HCT116 (cell line): ENCODE results near the gene RAB42. TPM values are rescaled to one million over a fixed set of nuclear protein-coding genes. Genes with fewer than 3 reads are reported as not detected.

Source experiments
- ATAC-seq: fragments of 200-7000 bp; cut with Tn5 transposase; 2 replicates; pipeline ENCODE4 v1.9.1; 2020; ENCODE audit warnings: mild to moderate bottlenecking, moderate library complexity
- BruUV-seq: library from RNA; stranded (reverse); fragments of 400-500 nt; replicated peaks from 2 replicates; lab custom pipeline; 2021; lab: Mats Ljungman, UMichigan
- CTCF ChIA-PET: fragments of 300-600 bp; sonication (Branson Sonifier 250); formaldehyde crosslinking; loops from one replicate; lab custom pipeline; 2021; ENCODE audit warnings: antibody characterized with exemption; lab: Charles Lee
- POLR2A ChIA-PET: fragments of 300-600, 350-600 bp; sonication (Branson Sonifier 250); formaldehyde crosslinking; loops from one replicate; lab custom pipeline; 2021; ENCODE audit warnings: antibody characterized with exemption; lab: Charles Lee
- RAD21 ChIA-PET, 2 experiments: fragments of 300-600 bp; sonication (Branson Sonifier 250); formaldehyde crosslinking; loops; one replicate each; lab custom pipeline; 2023; ENCODE audit warnings: low total read pairs in 2 of 2; ENCODE audit not compliant: uncharacterized antibody in 2 of 2, unreplicated experiment in 2 of 2, low non-redundant PET in 1 of 2; lab: Charles Lee
- DNase-seq: peaks from one replicate; pipeline ENCODE4 v3.0.0-alpha.2; 2010; ENCODE audit warnings: low read depth, low spot score
- H2AFZ ChIP-seq: fragments of 200-600 bp; shearing (Covaris generic), sonication (generic); 2 replicates; pipeline ENCODE4 v1.6.1; 2017; ENCODE audit warnings: low read depth, mixed run types, mixed read lengths, antibody characterized with exemption, low read length; ENCODE audit not compliant: poor library complexity, severe bottlenecking
- H3K27ac ChIP-seq: 2 replicates; pipeline ENCODE4 v1.5.1; 2012; ENCODE audit warnings: low read depth, low read length
- H3K27me3 ChIP-seq: fragments of 200-600 bp; sonication (generic); 2 replicates; pipeline ENCODE4 v1.6.1; 2016; ENCODE audit warnings: mixed run types, low read length, mixed read lengths; ENCODE audit not compliant: insufficient read depth
- H3K36me3 ChIP-seq, 2 experiments: fragments of 200-500 bp in 1 of 2; fragments of 200-600 bp in 1 of 2; sonication (Bioruptor generic) in 1 of 2; sonication (generic) in 1 of 2; 2 replicates each; pipeline versions ENCODE4 v1.5.1 to v1.6.1; 2014 to 2016; ENCODE audit warnings: low read length in 2 of 2, inconsistent platforms in 1 of 2, mixed read lengths in 1 of 2, mixed run types in 1 of 2; ENCODE audit not compliant: insufficient read depth in 2 of 2, control insufficient read depth in 1 of 2
- H3K4me1 ChIP-seq, 2 experiments: fragments of 200-600 bp in 1 of 2; sonication (generic) in 1 of 2; 2 replicates each; pipeline versions ENCODE4 v1.5.1 to v1.6.1; 2012 to 2017; ENCODE audit warnings: low read length in 2 of 2, inconsistent platforms in 1 of 2, mild to moderate bottlenecking in 1 of 2, mixed read lengths in 1 of 2, mixed run types in 1 of 2, moderate library complexity in 1 of 2; ENCODE audit not compliant: insufficient read depth in 2 of 2, control insufficient read depth in 1 of 2
- H3K4me2 ChIP-seq: fragments of 200-600 bp; sonication (generic); 2 replicates; pipeline ENCODE4 v1.6.1; 2017; ENCODE audit warnings: mixed run types, low read length, mixed read lengths
- H3K4me3 ChIP-seq, 2 experiments: fragments of 200-600 bp in 1 of 2; sonication (generic) in 1 of 2; replicated peaks in 1 of 2; 2 replicates each; pipeline ENCODE4 v1.5.1; 2011 to 2016; ENCODE audit warnings: low read length in 2 of 2, control low read depth in 1 of 2, low read depth in 1 of 2, mild to moderate bottlenecking in 1 of 2, mixed read lengths in 1 of 2, mixed run types in 1 of 2
- H3K79me2 ChIP-seq: fragments of 200-600 bp; sonication (generic); 2 replicates; pipeline ENCODE4 v1.6.1; 2017; ENCODE audit warnings: mild to moderate bottlenecking, mixed run types, low read length, moderate library complexity, mixed read lengths; ENCODE audit not compliant: insufficient read depth
- H3K9ac ChIP-seq: fragments of 200-600 bp; sonication (generic); 2 replicates; pipeline ENCODE4 v1.6.1; 2016; ENCODE audit warnings: low read length, mixed read lengths
- H3K9me2 ChIP-seq: fragments of 200-600 bp; sonication (generic), shearing (Covaris generic); 2 replicates; pipeline ENCODE4 v1.6.1; 2017; ENCODE audit warnings: mixed run types, mild to moderate bottlenecking, moderate library complexity; ENCODE audit not compliant: insufficient read depth
- H3K9me3 ChIP-seq, 2 experiments: fragments of 200-500 bp in 1 of 2; fragments of 200-600 bp in 1 of 2; sonication (Bioruptor generic) in 1 of 2; sonication (generic) in 1 of 2; 2 replicates each; pipeline ENCODE4 v1.6.1; 2014 to 2017; ENCODE audit warnings: low read length in 2 of 2, mixed read lengths in 2 of 2, inconsistent platforms in 1 of 2, low read depth in 1 of 2, mild to moderate bottlenecking in 1 of 2, mixed run types in 1 of 2, moderate library complexity in 1 of 2; ENCODE audit not compliant: control insufficient read depth in 1 of 2, insufficient read depth in 1 of 2
- H4K20me1 ChIP-seq: fragments of 200-600 bp; sonication (generic), shearing (Covaris generic); 2 replicates; pipeline ENCODE4 v1.6.1; 2017; ENCODE audit warnings: mixed run types, mild to moderate bottlenecking, moderate library complexity; ENCODE audit not compliant: insufficient read depth
- ATF3 ChIP-seq: IDR thresholded peaks from 2 replicates; pipeline ENCODE4 v1.6.1; 2012
- CBX3 ChIP-seq: IDR thresholded peaks from 2 replicates; pipeline ENCODE4 v1.6.1; 2012; ENCODE audit warnings: low read depth
- CEBPB ChIP-seq: IDR thresholded peaks from 2 replicates; pipeline ENCODE4 v1.6.1; 2012; ENCODE audit warnings: low read depth
- EGR1 ChIP-seq: IDR thresholded peaks from 2 replicates; pipeline ENCODE4 v1.6.1; 2012; ENCODE audit warnings: low read depth
- ELF1 ChIP-seq: IDR thresholded peaks from 2 replicates; pipeline ENCODE4 v1.6.1; 2012; ENCODE audit warnings: low read depth, borderline replicate concordance
- EZH2 ChIP-seq: fragments of 200-600 bp; sonication (generic); IDR thresholded peaks from 2 replicates; pipeline ENCODE4 v1.6.1; 2017; ENCODE audit warnings: antibody characterized with exemption, mixed run types
- EZH2phosphoT487 ChIP-seq: fragments of 200-600 bp; IDR thresholded peaks from 2 replicates; pipeline ENCODE4 v1.6.1; 2018; ENCODE audit warnings: antibody characterized with exemption, borderline replicate concordance
- JUND ChIP-seq: IDR thresholded peaks from 2 replicates; pipeline ENCODE4 v1.6.1; 2012
- POLR2A ChIP-seq: IDR thresholded peaks from 2 replicates; pipeline ENCODE4 v1.7.0; 2011; ENCODE audit warnings: borderline replicate concordance; ENCODE audit not compliant: insufficient read depth, insufficient read length; ENCODE audit errors: extremely low read depth
- POLR2AphosphoS5 ChIP-seq: IDR thresholded peaks from 2 replicates; pipeline ENCODE4 v1.6.1; 2011; ENCODE audit warnings: mild to moderate bottlenecking, low read depth, low read length, moderate library complexity
- RAD21 ChIP-seq: IDR thresholded peaks from 2 replicates; pipeline ENCODE4 v1.6.1; 2012; ENCODE audit warnings: low read depth, mild to moderate bottlenecking
- SIN3A ChIP-seq: IDR thresholded peaks from 2 replicates; pipeline ENCODE4 v1.6.1; 2012; ENCODE audit warnings: low read depth
- SP1 ChIP-seq: IDR thresholded peaks from 2 replicates; pipeline ENCODE4 v1.6.1; 2012; ENCODE audit warnings: low read depth
- SRF ChIP-seq: IDR thresholded peaks from 2 replicates; pipeline ENCODE4 v1.6.1; 2012; ENCODE audit warnings: low read depth
- TCF7L2 ChIP-seq: IDR thresholded peaks from 2 replicates; pipeline ENCODE4 v1.7.0; 2011; ENCODE audit warnings: borderline replicate concordance, inconsistent platforms; ENCODE audit not compliant: insufficient read depth, insufficient read length; ENCODE audit errors: extremely low read depth
- YY1 ChIP-seq: IDR thresholded peaks from 2 replicates; pipeline ENCODE4 v1.6.1; 2011; ENCODE audit warnings: low read length, low read depth, moderate library complexity, mild to moderate bottlenecking; ENCODE audit not compliant: insufficient replicate concordance; ENCODE audit errors: extremely low read depth
- ZBTB33 ChIP-seq: IDR thresholded peaks from 2 replicates; pipeline ENCODE4 v1.6.1; 2011; ENCODE audit warnings: mild to moderate bottlenecking, low read length, moderate library complexity; ENCODE audit not compliant: insufficient replicate concordance; ENCODE audit errors: extremely low read depth
- ZFX ChIP-seq: fragments of 450-650 bp; IDR thresholded peaks from 2 replicates; pipeline ENCODE4 v1.6.1; 2017
- ZNF274 ChIP-seq: fragments of 200-500 bp; sonication (Bioruptor generic); IDR thresholded peaks from 2 replicates; pipeline ENCODE4 v1.6.1; 2014; ENCODE audit warnings: mild to moderate bottlenecking, low read depth, low read length, inconsistent platforms
- intact Hi-C: fragments of 100-400 bp; cut with micrococcal nuclease; formaldehyde crosslinking; loops from 2 replicates; pipeline ENCODE4 v1.10.0; 2022
- total RNA-seq: library from RNA; stranded (reverse); gene quantifications from one replicate; pipeline ENCODE4 v1.2.1, GENCODE V29; 2021; ENCODE audit not compliant: unreplicated experiment
- TF ChIP-seq, protein P1 (sequence below): IDR thresholded peaks from 2 replicates; pipeline ENCODE4 v1.6.1; 2012
- TF ChIP-seq, protein P2 (sequence below), 3 experiments: fragments of 200-600 bp in 1 of 3; sonication (generic) in 1 of 3; IDR thresholded peaks in 2 of 3; conservative IDR thresholded peaks in 1 of 3; 2 replicates each; pipeline ENCODE4 v1.5.1; 2012 to 2017; ENCODE audit warnings: low read depth in 2 of 3, low read length in 2 of 3, antibody characterized with exemption in 1 of 3, borderline replicate concordance in 1 of 3, control low read depth in 1 of 3, mild to moderate bottlenecking in 1 of 3, mixed read lengths in 1 of 3, mixed run types in 1 of 3, moderate library complexity in 1 of 3; ENCODE audit not compliant: insufficient read depth in 1 of 3

Gene RAB42
- total RNA-seq, 1 experiment from 2014 or later, result not detected

DNA sequence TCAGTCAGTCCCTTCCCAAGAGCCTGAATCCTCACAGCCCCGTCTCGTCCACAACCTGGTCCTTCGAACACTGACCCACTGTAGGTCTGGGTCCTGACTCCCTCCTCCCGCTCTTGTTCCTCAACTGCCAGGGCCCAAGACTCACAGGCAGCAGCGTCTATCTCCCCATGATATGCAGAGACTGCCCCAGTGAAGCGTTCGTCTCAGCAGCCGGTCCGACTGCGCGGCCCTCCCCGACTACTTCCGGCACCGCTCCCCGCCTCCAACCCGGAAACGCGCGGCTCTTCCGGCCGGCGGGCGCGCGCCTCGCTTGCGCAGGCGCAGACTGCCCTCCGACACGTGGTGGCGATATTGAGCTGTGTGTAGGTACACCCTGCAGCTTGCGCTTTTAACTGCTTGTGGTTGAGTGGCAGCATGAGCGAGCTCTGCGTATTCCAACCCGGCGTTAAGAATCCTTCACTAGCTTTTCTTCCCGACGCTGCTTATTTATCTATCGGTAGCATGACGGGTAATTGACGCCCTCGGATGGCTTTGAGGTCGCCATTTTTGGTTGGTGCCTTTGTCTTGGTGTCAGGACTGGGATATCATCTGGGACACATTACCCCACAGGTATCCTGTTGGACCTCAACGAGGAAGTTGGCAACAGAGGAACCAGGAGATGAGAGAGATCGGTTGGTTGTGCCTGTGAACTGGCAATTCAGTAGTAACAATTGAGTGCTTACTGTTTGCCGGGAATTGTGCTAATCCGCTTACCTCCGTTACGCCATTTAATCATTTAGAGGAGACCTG lies 51.0 kb downstream of the RAB42 start, which contains the start of gene TAF12:
TSS of gene TAF12 (minus strand) at position 221 of the 789 bp plus-strand sequence. CDS start 20,986 bp downstream, outside the sequence.
- Histone ChIP-seq H3K27me3 (no peaks in the 10 kb centered on the region), H3K4me3 (peak within 1 kb of the TSS; percentile 70 to 95), H3K9me2 (no peaks in the 10 kb centered on the region), H3K27ac (peak within 1 kb of the TSS; percentile 97), H3K4me1 (peaks cover 21 to 43% of the 10 kb centered on the region in 2 experiments; a peak in 3 of 4 replicates), H3K36me3 (no peaks in the 10 kb centered on the region; a peak in 1 of 4 replicates), H3K4me2 (peak within 1 kb of the TSS; percentile 78), H4K20me1 (no peaks in the 10 kb centered on the region), H3K9ac (peak within 1 kb of the TSS; percentile 95), H3K79me2 (peaks cover 36% of the 10 kb centered on the region), H2AFZ (no peak within 1 kb of the TSS), H3K9me3 (no peaks in the 10 kb centered on the region)
- RAD21 ChIA-PET, result interaction anchor here (0.6 to 1.0 kb wide), 4 partner anchors 29 to 236 kb away, joined by 4 to 7 read pairs (median 6); partner anchors contain the start of gene YTHDF2 (in 1 of the 2)
- CTCF ChIA-PET, result interaction anchor here (0.9 to 1.0 kb wide), 3 partner anchors 94 to 234 kb away, joined by 3 to 9 read pairs (median 4); partner anchors contain the start of gene YTHDF2
- TSS peak; percentile 95 for BruUV-seq
- peak; percentile 86 for ATAC-seq
- POLR2A ChIA-PET, result interaction anchor here (0.7 to 1.5 kb wide), 12 partner anchors 13 to 242 kb away, joined by 3 to 9 read pairs (median 4); partner anchors contain the start of genes GMEB1 and YTHDF2
- intact Hi-C loops, result loop anchor here (1.0 kb wide), 1 partner anchor 93 kb away; the partner anchor contains the start of gene YTHDF2
- peak; percentile 89 for DNase-seq
- TF ChIP-seq RAD21 (no peak), ATF3 (no peak), ZFX (peak; percentile 63; the same call in 1 of the 2 replicates), YY1 (peak; percentile 75), POLR2A (peak; percentile 98), JUND (no peak), EZH2phosphoT487 (no peak), SP1 (no peak), EZH2 (no peak), CEBPB (no peak), ELF1 (no peak), ZNF274 (no peak), SIN3A (no peak), POLR2AphosphoS5 (peak; percentile 99), TCF7L2 (peak; percentile 53), ZBTB33 (peak; percentile 70), SRF (no peak), CBX3 (no peak), EGR1 (no peak)
- TF ChIP-seq, protein P1, sequence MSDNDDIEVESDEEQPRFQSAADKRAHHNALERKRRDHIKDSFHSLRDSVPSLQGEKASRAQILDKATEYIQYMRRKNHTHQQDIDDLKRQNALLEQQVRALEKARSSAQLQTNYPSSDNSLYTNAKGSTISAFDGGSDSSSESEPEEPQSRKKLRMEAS, result no peak
- TF ChIP-seq, protein P2, sequence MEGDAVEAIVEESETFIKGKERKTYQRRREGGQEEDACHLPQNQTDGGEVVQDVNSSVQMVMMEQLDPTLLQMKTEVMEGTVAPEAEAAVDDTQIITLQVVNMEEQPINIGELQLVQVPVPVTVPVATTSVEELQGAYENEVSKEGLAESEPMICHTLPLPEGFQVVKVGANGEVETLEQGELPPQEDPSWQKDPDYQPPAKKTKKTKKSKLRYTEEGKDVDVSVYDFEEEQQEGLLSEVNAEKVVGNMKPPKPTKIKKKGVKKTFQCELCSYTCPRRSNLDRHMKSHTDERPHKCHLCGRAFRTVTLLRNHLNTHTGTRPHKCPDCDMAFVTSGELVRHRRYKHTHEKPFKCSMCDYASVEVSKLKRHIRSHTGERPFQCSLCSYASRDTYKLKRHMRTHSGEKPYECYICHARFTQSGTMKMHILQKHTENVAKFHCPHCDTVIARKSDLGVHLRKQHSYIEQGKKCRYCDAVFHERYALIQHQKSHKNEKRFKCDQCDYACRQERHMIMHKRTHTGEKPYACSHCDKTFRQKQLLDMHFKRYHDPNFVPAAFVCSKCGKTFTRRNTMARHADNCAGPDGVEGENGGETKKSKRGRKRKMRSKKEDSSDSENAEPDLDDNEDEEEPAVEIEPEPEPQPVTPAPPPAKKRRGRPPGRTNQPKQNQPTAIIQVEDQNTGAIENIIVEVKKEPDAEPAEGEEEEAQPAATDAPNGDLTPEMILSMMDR (IDR thresholded peaks at IDR 0.05 in 2 of 3, conservative IDR thresholded peaks at IDR 0.05 in 1 of 3; ENCODE audit: borderline replicate concordance in 1 of 3, insufficient read depth in 1 of 3, low read depth in 2 of 3, low read length in 2 of 3), result peak in 1 of 3 experiments; percentile 27; a peak in 1 of 6 replicates
